Astrocyte of the cerebellum (primary cell): Measurements from ENCODE around the gene GUK1.
"Not testable (repeated sequence)": the region's sequence is repeated elsewhere in the genome, so short reads cannot be mapped to it uniquely, and the experiment has no call there.

Experiments
- DNase-seq: peaks from one replicate; pipeline ENCODE4 v3.0.0-alpha.2; 2011; ENCODE audit warnings: low read depth
- H3K4me3 ChIP-seq: 2 replicates; pipeline ENCODE4 v1.5.1; 2011; ENCODE audit warnings: mild to moderate bottlenecking, low read depth, low read length, moderate library complexity
- CTCF ChIP-seq: IDR thresholded peaks from 2 replicates; pipeline ENCODE4 v1.5.1; 2012; ENCODE audit warnings: low read length, low read depth, moderate library complexity, mild to moderate bottlenecking; ENCODE audit errors: missing control alignments
- in situ Hi-C: cut with HindIII; loops from 2 replicates; pipeline ENCODE4 v1.10.0; 2017; ENCODE audit warnings: low sequenced_read_pairs

Gene GUK1

GRCh38 chr1:228181645-228182034 lies 41.6 kb downstream of the GUK1 start:
- no peak for TF ChIP-seq CTCF
- in situ Hi-C loops: loop anchor here (10.0 kb wide), 1 partner anchor 57 kb away; no protein-coding TSS in a partner anchor
- no peak for DNase-seq
- no peak overlapping the region for H3K4me3 ChIP-seq

GRCh38 chr1:228182296-228183030 lies 42.4 kb downstream of the GUK1 start:
- no peak overlapping the region for H3K4me3 ChIP-seq
- in situ Hi-C loops: loop anchor here (10.0 kb wide), 1 partner anchor 58 kb away; no protein-coding TSS in a partner anchor
- no peak for DNase-seq
- TF ChIP-seq CTCF: no peak

- no peak for DNase-seq
- in situ Hi-C loops: loop anchor here (10.0 kb wide), 1 partner anchor 59 kb away; no protein-coding TSS in a partner anchor
- no peak overlapping the region for H3K4me3 ChIP-seq
- no peak for TF ChIP-seq CTCF
Measured at GRCh38 chr1:228184152-228184551, 44.1 kb downstream of the GUK1 start.

GRCh38 chr1:228185641-228185965 lies 45.5 kb downstream of the GUK1 start:
- in situ Hi-C loops: loop anchor here (10.0 kb wide), 1 partner anchor 61 kb away; no protein-coding TSS in a partner anchor
- no peak overlapping the region for H3K4me3 ChIP-seq
- TF ChIP-seq CTCF: no peak
- DNase-seq: no peak

- in situ Hi-C loops: loop anchor here (10.0 kb wide), 1 partner anchor 63 kb away; no protein-coding TSS in a partner anchor
- not testable (repeated sequence) for DNase-seq, H3K4me3 ChIP-seq
Measured at GRCh38 chr1:228188249-228188648, 48.2 kb downstream of the GUK1 start.

- no peak for TF ChIP-seq CTCF
- no peak overlapping the region for H3K4me3 ChIP-seq
- in situ Hi-C loops: no loop called here
- no peak for DNase-seq
Measured at GRCh38 chr1:228190182-228190581, 50.1 kb downstream of the GUK1 start.

- no peak for TF ChIP-seq CTCF
- no peak overlapping the region for H3K4me3 ChIP-seq
- in situ Hi-C loops: no loop called here
- no peak for DNase-seq
Measured at GRCh38 chr1:228190778-228191177, 50.7 kb downstream of the GUK1 start.
